GM10266 (cell line): ENCODE measurements around the gene RNASEH2C.
"Not testable (repeated sequence)": the region's sequence is repeated elsewhere in the genome, so short reads cannot be mapped to it uniquely, and the experiment has no call there.

ENCODE experiments used
- DNase-seq: peaks from one replicate; pipeline ENCODE4 v3.0.0; 2012; ENCODE audit errors: extremely low spot score
- TF ChIP-seq, protein P1 (sequence below): IDR thresholded peaks from 2 replicates; pipeline ENCODE4 v1.5.1; 2012; ENCODE audit warnings: mild to moderate bottlenecking, low read depth; ENCODE audit not compliant: control insufficient read depth, insufficient read depth; ENCODE audit errors: missing control alignments

The RNASEH2C gene

DNA sequence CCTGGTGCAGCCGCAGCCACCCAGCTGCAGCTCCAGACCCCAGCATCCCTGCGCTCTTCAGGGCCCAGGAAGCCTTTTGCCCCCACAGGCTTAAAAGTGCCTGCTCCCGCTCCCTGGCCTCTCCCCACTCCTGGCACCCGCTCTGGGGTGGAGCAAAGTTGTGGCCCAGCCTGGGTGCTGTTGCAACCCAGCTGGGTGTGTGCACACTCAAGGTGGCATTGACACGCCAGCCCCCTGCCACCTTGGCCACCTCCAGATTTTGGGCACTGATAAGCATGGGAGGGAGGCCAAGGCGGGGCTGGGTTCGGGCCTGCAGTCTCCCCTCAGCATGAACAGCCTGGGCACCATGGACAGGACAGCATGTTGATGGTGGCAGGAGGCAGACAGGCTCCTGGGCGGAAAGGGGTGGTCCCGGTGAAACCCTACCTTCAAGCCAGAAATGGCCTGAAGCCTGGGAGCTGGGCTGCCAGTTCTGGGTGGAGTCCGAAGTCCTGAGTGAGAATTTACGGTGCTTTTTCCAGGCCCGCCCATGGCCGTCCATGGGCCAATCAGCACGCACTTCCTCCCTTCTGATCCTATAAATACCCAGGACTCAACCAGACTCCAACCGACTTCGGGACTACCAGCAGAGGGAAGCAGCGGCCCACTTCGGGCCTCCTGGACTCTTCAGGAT, 23.6 kb upstream of the RNASEH2C start:
- no peak for DNase-seq
- TF ChIP-seq, protein P1, sequence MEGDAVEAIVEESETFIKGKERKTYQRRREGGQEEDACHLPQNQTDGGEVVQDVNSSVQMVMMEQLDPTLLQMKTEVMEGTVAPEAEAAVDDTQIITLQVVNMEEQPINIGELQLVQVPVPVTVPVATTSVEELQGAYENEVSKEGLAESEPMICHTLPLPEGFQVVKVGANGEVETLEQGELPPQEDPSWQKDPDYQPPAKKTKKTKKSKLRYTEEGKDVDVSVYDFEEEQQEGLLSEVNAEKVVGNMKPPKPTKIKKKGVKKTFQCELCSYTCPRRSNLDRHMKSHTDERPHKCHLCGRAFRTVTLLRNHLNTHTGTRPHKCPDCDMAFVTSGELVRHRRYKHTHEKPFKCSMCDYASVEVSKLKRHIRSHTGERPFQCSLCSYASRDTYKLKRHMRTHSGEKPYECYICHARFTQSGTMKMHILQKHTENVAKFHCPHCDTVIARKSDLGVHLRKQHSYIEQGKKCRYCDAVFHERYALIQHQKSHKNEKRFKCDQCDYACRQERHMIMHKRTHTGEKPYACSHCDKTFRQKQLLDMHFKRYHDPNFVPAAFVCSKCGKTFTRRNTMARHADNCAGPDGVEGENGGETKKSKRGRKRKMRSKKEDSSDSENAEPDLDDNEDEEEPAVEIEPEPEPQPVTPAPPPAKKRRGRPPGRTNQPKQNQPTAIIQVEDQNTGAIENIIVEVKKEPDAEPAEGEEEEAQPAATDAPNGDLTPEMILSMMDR, result no peak

DNA sequence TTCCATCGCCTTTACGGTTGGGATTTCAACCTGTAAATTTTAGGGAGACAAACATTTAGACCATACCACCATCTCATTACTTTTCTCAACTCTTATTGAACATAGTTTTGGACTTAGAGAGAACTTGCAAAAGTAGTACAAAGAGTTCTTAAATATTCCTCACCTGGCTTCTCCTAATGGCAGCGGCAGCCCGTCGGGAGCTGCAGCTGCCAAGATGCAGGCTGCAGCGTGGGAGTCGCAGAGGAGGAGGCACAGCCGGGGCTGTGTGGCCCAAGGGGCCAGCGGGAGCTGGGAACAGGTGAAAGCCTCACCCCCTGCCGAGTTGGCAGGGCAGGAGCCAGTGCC, 23.1 kb upstream of the RNASEH2C start:
- DNase-seq, result no peak
- TF ChIP-seq, protein P1, result no peak

DNA sequence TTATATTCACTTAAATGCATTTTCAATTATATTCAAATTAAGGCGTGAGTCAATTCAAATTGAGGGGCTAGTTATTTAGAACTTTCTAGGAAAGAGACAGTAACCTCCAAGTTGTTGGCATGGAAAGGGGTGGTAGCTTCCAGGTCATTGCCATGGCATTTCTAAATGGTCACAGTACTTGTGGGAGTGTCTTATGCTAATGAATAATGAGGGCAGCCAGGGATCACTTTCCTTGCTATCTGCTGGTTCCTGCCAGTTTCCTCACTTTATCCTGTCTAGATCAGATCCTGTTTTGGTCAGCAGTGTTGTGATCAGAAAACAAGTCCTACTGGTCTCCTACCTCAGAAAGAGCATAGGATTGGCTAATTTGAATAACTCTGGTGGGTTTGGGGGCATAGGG, 21.8 kb upstream of the RNASEH2C start:
- TF ChIP-seq, protein P1, result no peak
- DNase-seq, result no peak

DNA sequence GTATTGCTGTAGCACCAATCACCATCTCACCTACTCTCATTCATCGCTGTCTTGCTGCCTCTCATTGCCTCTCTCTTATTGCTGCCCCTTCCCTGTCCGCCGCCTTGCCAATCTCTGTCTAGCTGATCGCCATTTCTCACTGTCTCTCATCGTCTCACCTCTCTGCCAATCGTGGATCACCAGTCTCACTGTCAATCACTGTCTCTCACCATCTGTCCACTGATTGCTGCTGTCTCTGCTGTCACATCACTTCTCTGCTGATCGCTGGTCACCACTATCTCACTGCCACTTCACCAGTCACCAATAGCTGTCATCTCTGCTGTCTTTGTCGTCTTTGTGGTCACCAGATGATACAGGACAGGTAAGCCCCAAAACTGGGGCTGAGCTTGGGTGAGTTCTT, 20.6 kb upstream of the RNASEH2C start:
- TF ChIP-seq, protein P1, result no peak
- DNase-seq, result no peak

DNA sequence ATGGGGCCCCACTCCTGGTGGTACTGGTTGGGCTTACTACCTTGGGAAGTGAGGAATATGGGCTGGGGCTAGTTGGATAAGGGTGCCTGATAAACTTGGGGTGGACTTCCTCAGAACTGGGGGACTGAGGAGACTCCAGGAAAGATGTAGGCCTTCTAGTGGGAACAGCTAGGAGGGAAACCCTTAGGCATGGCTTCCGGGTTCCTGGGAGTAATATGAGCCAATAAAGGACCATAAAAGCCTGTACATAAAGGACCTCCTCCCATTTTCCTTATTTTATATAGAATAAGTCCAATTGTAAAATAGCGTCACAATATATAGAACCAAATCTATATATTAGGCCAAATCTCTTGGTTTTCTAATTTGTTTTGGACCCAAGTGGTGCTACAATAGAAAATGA, 18.4 kb upstream of the RNASEH2C start:
- TF ChIP-seq, protein P1, result no peak
- no peak for DNase-seq

DNA sequence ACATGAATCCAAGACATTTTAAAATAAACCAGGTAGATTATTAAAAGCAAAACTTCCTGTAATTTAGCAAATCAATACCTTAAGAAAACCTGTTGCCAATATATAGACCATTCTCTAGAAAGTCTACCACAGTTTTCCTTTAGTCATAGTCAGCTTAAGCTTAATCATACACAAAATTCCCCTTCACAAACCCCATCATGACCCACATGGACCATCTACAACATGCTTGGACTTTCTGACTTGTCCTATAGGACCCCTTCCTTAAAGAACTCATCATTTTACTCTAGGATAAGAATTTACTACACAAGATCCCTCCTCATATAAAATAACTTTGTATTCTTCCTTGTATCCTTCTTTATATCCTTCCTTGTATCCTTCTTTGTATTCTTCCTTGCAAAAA, 16.2 kb upstream of the RNASEH2C start:
- TF ChIP-seq, protein P1, result no peak

DNA sequence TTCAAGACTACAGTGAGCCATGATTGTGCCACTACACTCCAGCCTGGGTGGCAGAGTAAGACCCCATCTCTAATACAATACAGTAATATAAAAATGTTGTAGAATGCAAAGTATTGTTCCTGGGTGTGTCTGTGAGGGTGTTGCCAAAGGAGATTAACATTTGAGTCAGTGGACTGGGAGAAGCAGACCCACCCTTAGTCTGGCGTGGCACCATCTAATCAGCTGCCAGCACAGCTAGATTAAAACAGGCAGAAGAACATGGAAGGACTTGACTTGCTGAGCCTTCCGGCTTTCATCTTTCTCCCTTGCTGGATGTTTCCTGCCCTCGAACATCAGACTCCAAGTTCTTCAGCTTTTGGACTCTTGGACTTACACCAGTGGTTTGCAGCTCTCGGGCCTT, 14.5 kb upstream of the RNASEH2C start:
- not testable (repeated sequence) for DNase-seq

More for the DNA sequence above, 16.2 kb upstream of the RNASEH2C start:
- no peak for DNase-seq

DNA sequence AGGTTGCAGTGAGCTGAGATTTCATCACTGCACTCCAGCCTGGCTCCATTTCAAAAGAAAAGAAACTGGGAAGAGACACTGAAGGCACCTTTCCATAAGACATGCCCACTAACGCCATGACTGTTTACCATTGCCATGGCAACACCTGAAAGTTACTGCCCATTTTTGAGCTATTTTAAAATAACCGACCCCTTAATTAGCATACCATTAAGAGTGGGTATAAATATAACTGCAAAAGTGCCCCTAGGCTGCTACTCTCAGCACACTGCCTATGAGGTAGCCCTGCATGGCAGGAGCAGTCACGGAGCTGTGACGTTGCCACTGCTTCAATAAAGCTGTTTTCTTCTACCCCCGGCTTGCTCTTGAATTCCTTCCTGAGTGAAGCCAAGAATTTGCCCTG, 9.9 kb upstream of the RNASEH2C start:
- TF ChIP-seq, protein P1, result no peak
- no peak for DNase-seq
